Muscle of arm (tissue), 12 donors: ENCODE measurements around the gene AMZ1. TPM values are rescaled to one million over a fixed set of nuclear protein-coding genes. Genes with fewer than 3 reads are reported as not detected.

Experiments
- polyA plus RNA-seq, 12 donors: library from polyadenylated mRNA; unstranded; fragments of 120-200 nt; gene quantifications; one replicate each; pipeline ENCODE4 v1.2.1, GENCODE V29; 2013; ENCODE audit not compliant: insufficient read length in 12 of 12

The AMZ1 gene
- polyA plus RNA-seq, 12 donors = 0.07 to 0.73 (median 0.21) TPM; not detected in 2

Other genes starting within 250 kb of the AMZ1 start
- not detected for gene GRIFIN, start 211.8 kb upstream of the AMZ1 start, polyA plus RNA-seq
- gene LFNG, start 168.4 kb upstream of the AMZ1 start, polyA plus RNA-seq = 10 to 100 TPM in 11 of 12 donors, not detected in 1; 11.6 to 27.9 (median 18.4) TPM
- gene BRAT1, start 132.7 kb upstream of the AMZ1 start, polyA plus RNA-seq = 10 to 100 TPM in 11 of 12 donors, not detected in 1; 14.1 to 39.6 (median 16.5) TPM
- 10 to 100 TPM in 3 of 12 donors, 1 to 10 TPM in 8, not detected in 1; 6.0 to 16.8 (median 7.4) TPM for gene IQCE, start 129.2 kb upstream of the AMZ1 start, polyA plus RNA-seq
- gene TTYH3, start 56.2 kb upstream of the AMZ1 start, polyA plus RNA-seq = 100 to 1,000 TPM in 2 of 12 donors, 10 to 100 TPM in 9, not detected in 1; 49.5 to 155 (median 77.2) TPM
- 10 to 100 TPM in 11 of 12 donors, not detected in 1; 22.8 to 44.9 (median 29.2) TPM for gene GNA12, start 156.1 kb downstream of the AMZ1 start, polyA plus RNA-seq